IPS DF 19.7 (cell line): ENCODE results near the gene FAM107B.
"Not testable (repeated sequence)": the region's sequence is repeated elsewhere in the genome, so short reads cannot be mapped to it uniquely, and the experiment has no call there.

Experiments used
- DNase-seq: peaks from one replicate; pipeline ENCODE4 v3.0.0-alpha.2; 2013; ENCODE audit warnings: low read depth, low spot score

FAM107B gene

DNA sequence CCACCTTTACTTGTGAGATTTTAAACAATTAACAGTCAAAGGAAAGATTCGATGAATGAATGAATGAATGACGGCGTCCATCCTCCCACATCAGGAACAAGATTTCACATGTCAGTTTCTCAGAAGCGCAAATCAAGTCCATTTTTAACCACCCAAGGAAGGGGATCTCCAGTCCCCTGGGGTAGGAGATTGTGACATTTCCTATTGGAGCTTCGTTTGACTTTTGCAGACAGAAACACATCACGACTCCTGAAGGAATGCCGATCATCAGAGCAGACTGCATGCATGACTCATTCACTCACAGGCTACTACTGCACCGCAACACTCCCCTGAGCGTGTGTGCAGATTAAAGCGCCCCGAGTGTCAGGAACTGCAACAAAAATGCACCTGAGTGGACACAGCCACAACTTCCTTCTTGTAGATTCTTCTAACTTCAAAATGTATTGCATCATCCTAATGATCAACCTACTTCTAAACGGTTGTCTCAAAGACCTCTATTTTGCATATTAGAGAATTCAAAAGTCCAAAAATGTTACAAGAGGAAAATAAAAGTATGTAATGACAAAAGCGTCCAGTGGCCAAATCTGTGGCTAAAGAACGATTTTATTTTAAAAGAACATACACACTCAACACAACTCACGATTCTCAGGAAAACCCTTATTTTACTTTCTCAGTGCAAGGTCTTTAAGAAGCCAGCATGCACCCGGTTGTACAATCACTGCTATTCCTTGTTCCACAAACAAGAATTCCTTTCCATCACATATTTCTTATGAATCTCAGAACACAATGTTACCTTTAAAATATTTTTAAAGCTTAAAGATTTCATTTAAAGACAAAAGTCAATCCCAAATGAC, 172.6 kb downstream of the FAM107B start:
- no peak for DNase-seq

DNA sequence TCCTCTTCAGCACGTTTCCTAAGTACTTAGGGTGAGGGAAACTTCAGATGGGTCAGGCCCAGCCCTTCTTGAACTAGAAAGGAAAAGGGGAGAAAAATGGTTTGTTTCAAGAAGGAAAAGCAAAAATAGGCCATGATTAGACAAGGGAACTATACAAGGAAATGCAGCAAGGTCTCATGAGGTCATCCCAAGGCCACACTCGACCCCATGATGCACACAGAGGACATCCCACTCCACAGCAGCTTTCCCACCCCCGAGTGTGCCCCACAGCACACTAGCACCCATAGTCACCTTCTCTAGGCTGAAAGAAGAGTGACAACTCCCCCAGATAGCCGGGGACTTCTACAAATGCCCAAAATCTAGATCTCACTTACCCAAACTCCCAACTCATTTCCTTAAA, 173.4 kb downstream of the FAM107B start:
- no peak for DNase-seq

DNA sequence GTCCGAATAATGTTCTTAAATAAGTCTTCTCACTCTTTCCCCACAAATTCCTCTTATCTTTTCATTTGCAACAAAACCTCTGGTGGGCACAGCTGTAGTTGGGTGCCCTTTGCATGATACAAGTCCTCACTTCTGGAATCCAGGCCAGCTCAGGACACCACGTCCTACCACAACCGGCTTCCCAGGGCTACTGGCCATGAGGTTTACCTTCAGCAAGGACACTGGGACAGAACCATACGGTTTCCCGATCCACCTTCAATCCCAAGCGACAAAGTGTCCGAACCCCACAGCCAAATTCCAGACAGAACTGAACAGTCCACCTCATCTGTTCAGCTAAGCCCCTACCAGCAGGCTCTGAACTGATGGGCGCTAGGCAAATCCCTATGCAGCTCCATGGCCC, 174.6 kb downstream of the FAM107B start:
- DNase-seq: no peak

DNA sequence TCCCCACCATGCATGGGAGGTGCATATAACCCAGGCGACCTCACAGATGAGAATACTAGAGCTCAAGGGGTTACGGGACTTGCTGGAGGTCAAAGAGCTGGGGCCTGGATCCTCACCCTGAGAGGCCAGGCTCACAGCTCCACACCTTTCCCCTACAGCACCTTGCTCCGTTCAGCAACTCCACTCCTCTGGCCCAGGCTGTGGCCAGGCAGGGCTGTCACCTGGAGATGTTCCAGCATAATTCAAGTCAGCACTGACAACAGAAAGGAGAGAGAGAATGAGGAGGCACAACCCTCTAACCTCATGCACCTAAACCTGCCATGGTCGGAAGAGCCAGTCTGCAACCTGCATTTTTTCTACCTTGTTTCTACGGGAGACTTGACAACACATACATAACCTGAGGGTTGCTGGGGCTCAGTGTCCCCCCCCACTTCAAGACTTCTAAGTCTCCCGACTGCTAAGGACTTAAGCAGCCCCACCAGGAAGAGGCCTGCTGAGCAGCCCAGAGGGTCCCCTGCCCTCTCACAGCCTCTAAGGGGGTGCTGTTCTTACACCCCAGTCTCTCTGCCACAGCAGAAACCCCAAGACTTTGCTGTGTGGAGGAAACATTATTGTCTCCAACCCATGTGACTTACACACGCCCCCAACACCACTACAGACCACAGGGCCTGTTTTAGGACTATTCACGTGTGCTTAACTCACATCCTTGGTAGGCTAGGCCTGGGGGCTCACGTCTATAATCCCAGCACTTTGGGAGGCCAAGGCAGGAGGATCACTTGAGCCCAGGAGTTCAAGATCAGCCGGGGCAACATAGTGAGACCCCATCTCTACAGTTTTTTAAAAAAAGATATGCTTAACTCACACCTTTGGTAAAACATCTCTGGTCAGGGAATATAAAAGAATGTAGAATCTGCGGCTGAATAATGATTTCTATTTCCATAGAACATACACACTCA, 175.6 kb downstream of the FAM107B start:
- no peak for DNase-seq

DNA sequence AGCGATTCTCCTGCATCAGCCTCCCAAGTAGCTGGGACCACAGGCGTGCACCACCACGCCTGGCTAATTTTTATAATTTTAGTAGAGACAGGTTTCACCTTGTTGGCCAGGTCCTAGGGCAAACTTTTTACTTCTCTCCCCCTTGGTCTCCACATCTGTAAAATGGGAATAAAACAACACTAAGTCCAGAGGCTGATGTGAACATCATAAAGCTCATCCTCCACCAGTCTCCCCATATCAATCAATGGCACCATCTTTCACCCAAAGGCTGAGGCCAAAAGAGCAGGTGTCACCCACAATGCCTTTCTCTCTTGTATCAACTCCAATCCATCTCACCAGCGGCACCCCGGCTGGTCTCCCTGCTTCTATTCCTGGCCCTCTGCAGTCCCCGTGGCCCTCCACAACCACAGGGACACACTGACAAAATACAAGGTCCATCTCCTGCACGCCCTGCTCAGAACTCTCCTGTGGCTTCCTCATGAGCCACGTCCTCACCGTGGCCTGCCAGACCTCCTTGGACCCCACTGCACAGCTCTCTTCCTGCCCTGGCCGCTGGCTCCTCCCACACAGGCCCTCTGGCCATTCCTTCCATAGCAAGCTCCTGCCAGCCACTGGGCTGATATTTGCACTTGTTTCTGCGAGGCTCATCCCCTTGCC, 179.0 kb downstream of the FAM107B start:
- DNase-seq: no peak

DNA sequence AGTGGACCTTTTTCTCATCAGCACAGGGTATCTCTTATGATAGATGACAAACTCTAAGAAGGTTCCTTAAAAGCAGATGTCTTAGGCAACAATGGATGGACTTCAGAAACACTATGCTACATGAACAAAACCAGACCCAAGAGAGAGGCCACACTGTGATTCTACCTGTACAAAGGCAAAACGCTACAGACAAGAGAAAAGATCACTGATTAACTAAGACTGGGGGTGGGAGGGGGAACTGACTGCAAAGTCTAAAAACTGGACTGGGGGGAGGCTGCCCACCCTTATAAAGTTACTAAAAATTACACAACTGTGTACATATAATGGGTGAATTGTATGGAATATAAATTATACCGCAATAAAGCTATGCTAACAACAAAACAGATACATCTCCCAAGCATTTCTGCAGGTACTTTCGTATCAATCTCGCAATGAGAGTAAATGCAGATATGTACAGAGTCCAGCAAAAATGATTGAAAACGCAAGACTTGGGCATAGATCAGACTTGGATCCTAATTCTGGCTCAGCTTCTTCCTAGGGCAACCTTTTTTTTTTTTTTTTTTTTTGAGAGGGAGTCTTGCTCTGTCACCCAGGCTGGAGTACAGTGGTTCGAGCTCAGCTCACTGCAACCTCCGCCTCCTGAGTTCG, 179.7 kb downstream of the FAM107B start:
- DNase-seq: no peak

DNA sequence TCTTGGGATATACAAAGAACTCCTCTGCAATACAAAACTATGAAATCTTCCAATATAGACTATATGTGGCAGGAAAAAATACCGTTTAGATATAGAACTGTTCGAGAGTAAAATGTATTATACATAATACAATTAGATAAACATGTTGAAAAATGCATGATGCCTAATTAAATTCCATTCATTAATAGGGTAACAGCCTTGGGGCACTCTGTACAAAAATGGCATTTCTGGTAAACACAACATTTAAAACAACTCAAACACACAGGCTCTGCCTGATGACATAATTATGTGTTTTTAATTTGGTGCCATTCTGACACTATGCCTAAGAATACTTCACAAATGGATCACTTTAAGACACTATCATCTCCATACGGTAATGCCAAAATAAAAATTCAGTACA, 180.9 kb downstream of the FAM107B start:
- DNase-seq: no peak

DNA sequence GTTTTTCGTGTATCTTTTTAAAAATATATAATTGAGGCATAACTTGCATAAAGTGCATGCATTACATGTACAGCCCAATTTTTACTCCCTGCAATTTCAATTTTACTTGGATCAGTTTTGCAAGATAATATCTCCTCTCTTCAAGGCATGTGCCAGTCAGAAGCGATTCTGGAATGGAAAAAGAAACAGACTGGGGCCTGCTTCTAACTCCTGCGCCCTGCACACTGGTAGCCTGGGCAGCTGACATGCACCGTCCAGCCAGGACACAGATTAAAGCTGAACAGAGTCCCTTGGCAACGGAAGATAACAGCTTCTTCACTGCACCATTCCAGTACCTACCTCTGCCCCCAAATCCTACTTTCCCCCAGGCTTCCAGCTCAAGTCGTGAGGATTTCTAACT, 182.1 kb downstream of the FAM107B start:
- no peak for DNase-seq

DNA sequence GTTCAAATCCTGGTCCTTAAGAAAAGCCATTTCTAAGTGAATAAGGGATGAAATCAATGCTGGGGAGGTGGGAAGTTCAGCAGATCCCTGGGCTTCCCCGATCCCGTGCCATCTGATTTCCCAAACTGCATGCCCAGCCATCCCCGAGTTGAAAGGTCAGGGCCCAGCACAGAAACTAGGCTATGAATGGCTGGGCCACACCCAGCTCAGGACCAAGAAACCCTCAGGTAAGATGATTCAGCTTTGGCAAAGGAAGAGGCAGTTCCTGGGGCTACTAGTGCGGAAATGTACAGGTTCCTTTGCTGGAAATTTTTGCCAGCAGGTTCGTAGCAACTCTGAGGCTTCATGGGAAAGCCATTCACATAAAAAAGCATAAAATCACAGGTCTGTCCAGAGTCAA, 182.7 kb downstream of the FAM107B start:
- DNase-seq: no peak

DNA sequence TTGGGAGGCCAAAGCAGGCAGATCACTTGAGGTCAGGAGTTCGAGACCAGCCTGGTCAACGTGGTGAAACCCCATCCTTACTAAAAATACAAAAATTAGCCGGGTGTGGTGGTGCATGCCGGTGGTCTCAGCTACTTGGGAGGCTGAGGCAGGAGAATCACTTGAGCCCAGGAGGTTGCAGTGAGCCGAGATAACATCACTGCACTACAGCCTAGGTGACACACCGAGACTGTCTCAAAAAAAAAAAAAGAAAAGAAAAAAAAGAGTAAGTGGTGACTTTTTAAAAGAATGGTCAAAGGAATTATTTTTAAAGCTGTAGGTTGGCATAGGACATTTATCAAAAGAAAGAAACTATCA, 185.8 kb downstream of the FAM107B start:
- DNase-seq: not testable (repeated sequence)

DNA sequence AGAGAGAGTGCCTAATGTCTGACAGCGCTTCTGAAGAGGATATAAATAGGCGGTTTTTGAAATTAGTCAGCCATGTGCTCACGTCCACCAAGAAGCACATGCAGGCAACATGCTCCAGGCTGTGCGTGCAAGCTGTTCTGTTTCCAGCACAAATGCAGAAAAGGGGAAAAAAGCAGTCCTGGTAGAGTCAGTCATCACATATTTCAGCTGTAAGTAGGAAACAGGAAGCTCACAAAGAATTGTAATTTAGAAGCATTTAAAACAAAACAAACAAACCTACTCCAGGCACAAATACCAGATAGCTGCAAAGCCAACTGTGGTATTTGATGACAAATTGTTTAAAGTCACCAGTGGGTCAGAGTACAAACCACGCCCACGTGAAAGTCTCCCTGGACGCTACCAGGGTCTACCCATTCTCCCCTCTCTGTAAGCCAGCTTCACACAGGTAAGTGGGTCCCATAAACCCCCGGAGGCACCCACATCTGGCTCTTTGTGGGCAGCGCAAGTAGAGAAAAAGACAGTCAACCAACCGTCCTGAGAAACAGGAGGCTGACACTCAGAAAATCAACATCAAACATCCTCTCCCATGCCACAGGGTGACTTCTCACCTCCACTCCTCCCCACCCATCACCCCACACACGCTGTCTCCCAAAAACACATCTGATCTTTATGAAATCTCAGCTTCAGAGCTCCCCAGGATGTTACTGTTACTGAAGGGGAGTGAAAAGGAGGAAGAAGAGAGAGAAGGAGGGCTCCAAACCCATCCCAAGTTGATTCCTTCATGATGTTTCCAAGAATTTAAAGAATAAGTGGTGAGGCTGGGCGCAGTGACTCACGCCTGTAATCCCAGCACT, 186.4 kb downstream of the FAM107B start:
- DNase-seq: no peak

DNA sequence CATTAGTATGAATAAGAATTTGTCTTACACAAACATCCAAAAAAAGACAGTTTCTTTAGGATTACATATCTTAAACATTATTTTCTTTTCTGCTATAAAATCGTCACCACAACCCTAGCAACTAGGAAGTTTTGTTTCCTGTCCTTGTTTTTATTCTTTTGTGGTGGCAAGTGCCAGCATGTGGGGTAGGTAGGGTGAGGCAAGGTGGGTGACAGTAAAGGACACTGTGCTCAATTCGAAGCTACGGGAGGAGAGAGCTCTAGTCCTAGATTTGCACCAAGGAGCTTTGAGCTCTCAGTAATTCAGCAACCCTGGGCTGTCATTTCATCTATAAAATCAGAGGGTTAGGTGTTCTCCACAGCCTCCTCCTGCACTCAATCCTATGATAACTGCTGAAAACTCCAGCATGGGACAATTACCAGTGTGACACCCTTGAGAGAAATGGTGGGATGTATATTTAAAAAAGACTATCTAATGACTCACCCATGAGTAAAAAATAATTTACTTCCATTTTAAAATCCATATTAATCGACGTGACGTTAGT, 187.1 kb downstream of the FAM107B start:
- no peak for DNase-seq

DNA sequence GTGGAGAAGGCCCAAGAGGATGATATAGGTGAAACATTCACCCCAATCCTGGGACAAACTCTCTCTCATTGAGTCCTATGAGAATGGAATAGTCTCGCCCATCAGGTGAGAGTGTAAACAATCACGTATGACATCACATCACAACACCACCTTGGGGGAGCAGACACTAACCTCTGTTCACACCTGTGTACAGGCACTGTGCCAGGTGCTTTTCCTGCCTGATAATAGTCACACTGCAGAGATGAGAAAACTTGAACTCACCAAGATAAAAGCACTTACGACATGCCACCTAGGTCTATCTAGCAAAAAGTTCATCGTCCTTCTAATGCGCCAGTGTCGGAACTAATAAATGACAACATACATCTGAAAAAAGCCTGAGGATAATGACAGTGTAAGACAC, 187.8 kb downstream of the FAM107B start:
- DNase-seq: no peak

DNA sequence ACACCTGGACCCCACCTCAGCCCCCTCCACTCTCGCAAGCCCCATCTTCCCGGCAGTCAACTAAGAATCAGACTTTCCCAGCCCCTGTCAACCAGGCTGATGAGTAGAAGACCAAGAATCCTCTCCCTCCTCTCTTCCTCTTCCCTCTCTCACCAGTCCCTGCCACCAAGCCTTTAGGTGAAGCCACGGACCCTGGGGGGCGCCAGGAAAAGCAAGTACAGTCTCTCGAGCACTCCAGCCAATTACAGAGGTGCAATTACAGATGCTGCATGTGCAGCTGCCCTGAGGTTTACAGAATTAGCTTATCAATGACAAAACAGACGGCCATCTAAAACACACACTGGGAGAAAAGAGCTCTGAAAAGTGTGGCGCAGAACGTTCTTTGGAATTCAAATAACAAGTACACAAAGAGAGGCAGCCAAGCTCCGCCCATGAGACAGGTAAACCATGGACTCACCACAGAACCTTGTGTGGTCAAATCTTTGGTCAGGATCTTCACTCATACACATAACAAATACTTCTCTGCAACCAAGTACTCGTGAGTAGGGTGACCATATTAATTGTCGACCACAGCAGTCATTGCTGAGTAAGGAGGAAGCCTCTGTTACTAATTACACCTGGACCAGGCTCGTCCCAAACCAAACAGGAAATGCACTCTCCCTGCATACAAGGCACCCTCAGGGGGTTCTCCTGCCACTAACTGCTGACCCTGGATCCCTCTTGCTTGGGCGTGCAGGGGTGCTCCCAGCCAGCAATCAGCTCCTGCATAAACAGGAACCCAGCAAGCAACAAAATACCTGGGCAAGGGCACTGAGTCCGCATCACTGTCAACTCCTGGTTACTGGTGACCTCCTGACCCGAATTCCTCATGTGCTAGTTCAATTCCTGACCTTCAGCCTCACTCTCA, 189.2 kb downstream of the FAM107B start:
- no peak for DNase-seq

DNA sequence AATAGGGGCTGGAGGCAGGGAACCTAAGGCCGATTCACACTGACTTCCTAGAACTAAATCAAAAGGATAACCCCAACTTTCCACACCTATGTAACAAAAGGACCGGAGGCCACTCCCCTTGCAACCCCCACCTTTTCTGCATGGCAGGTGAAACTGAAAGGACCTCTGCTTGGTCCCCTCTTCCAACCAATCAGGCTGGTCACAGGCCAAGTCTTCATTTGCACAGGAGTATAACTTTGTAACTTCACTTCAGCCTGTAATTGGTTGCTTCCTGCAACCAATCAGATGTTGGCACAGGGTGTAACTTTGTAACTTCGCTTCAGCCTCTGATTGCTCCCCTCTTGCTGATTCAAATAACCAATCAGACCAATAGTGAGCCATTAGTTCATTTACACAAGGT, 190.0 kb downstream of the FAM107B start:
- no peak for DNase-seq

DNA sequence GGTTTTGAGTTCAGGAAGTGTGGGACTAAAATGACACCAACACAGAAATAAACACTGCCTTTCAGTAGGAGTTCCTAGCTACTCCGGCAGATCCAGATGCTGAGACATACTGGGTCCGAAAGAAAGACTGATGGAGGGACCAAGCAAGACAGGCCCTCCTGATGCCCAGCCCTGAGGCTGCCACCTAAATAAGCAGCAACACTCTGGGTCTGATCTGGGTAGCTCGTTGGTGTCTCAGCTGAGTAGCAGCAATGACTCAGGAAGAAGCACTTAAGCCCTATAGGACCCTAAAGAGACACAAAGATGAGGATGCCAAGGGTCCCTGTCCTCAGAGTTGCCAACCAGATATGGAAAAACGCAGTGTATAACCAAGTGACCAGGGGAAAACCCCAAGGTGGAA, 190.7 kb downstream of the FAM107B start:
- DNase-seq: no peak

DNA sequence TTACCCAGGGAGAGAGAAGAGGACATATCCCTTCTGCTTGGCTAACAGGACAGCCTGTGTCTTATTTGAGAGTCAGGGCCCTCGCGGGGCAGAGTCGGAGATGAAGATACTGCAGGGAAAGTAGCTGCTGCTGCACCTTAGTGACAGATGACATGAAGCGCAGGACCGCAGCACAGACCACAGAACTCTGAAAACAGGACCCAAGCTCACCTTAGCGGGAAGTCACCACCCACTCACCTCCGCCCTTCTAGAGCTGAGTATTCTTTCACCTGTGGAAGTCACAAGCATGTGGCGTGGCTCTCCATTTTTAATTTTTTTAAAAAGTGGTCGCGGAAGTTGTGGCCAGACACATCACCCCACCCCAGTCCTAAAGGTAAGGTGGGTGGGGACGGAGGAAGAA, 191.4 kb downstream of the FAM107B start:
- no peak for DNase-seq

DNA sequence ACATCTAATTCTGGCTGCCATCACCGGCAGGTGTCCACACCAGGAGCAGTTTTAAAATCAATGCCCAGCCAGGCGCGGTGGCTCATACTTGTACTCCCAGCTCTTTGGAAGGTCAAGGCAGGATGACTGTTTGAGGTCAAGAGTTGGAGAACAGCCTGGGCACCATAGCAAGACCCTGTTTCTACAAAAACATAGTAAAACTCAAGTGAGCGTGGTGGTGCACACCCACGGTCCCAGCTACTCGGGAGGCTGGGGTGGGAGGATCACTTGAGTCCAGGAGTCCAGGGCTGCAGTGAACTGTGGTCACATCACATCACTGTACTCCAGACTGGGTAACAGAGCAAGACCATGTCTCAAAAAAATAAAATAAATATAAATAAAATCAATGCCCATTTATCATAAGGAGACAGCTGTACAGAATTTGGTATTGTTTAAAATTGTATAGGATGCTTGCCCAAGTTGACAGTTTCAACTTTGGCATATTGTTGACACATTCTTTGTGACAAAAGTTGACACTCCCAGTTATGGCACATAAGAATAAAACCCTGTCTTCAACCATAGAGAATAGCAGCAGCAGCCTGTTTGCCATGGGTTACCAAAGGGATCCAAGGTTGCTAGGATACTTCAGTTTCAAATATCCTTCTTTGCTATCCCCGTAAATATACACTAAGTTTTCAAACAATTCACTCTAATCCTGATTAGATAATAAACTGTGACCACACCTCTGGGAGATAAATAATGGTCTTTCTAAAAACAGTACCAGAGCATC, 193.0 kb downstream of the FAM107B start:
- no peak for DNase-seq
